Measurements from ENCODE around the gene IRF3.

The IRF3 gene

GRCh38 chr19:49684983-49685553 lies 19.4 kb upstream of the IRF3 start:
- no peaks in the 10 kb centered on the region for H3K9me3 ChIP-seq (ENCODE audit: control insufficient read depth, insufficient read depth, low read length)
- no peaks in the 10 kb centered on the region for H3K27me3 ChIP-seq (ENCODE audit: control insufficient read depth, insufficient read depth, low read length)
- no peak overlapping the region for H3K9ac ChIP-seq (ENCODE audit: low read depth, low read length)
- peaks cover 9% of the 10 kb centered on the region for H3K4me1 ChIP-seq (ENCODE audit: control insufficient read depth, insufficient read depth, low read length)
- peaks cover 59% of the 10 kb centered on the region for H3K36me3 ChIP-seq (ENCODE audit: control insufficient read depth, insufficient read depth, low read length)
- no peak overlapping the region for H3K4me3 ChIP-seq (ENCODE audit: low read depth, low read length)

- H3K9me3 ChIP-seq (ENCODE audit: control insufficient read depth, insufficient read depth, low read length): no peaks in the 10 kb centered on the region
- H3K4me1 ChIP-seq (ENCODE audit: control insufficient read depth, insufficient read depth, low read length): peaks cover 10% of the 10 kb centered on the region
- peaks cover 59% of the 10 kb centered on the region for H3K36me3 ChIP-seq (ENCODE audit: control insufficient read depth, insufficient read depth, low read length)
- H3K27me3 ChIP-seq (ENCODE audit: control insufficient read depth, insufficient read depth, low read length): no peaks in the 10 kb centered on the region
- no peak overlapping the region for H3K4me3 ChIP-seq (ENCODE audit: low read depth, low read length)
- no peak overlapping the region for H3K9ac ChIP-seq (ENCODE audit: low read depth, low read length)
Measured at GRCh38 chr19:49684251-49684982, 18.8 kb upstream of the IRF3 start.

GRCh38 chr19:49683814-49684250 lies 18.2 kb upstream of the IRF3 start:
- peaks cover 59% of the 10 kb centered on the region for H3K36me3 ChIP-seq (ENCODE audit: control insufficient read depth, insufficient read depth, low read length)
- H3K4me1 ChIP-seq (ENCODE audit: control insufficient read depth, insufficient read depth, low read length): peaks cover 7% of the 10 kb centered on the region
- no peak overlapping the region for H3K4me3 ChIP-seq (ENCODE audit: low read depth, low read length)
- no peak overlapping the region for H3K9ac ChIP-seq (ENCODE audit: low read depth, low read length)
- no peaks in the 10 kb centered on the region for H3K27me3 ChIP-seq (ENCODE audit: control insufficient read depth, insufficient read depth, low read length)
- no peaks in the 10 kb centered on the region for H3K9me3 ChIP-seq (ENCODE audit: control insufficient read depth, insufficient read depth, low read length)

- Histone ChIP-seq H3K4me3 (ENCODE audit: low read depth, low read length) (no peak overlapping the region), H3K9ac (ENCODE audit: low read depth, low read length) (no peak overlapping the region), H3K27me3 (ENCODE audit: control insufficient read depth, insufficient read depth, low read length) (no peaks in the 10 kb centered on the region), H3K4me1 (ENCODE audit: control insufficient read depth, insufficient read depth, low read length) (peaks cover 7% of the 10 kb centered on the region), H3K9me3 (ENCODE audit: control insufficient read depth, insufficient read depth, low read length) (no peaks in the 10 kb centered on the region), H3K36me3 (ENCODE audit: control insufficient read depth, insufficient read depth, low read length) (peaks cover 53% of the 10 kb centered on the region)
Measured at GRCh38 chr19:49682274-49682673, 16.6 kb upstream of the IRF3 start.

GRCh38 chr19:49681830-49682229 lies 16.2 kb upstream of the IRF3 start:
- Histone ChIP-seq H3K4me1 (ENCODE audit: control insufficient read depth, insufficient read depth, low read length) (peaks cover 7% of the 10 kb centered on the region), H3K9ac (ENCODE audit: low read depth, low read length) (no peak overlapping the region), H3K36me3 (ENCODE audit: control insufficient read depth, insufficient read depth, low read length) (peaks cover 51% of the 10 kb centered on the region), H3K9me3 (ENCODE audit: control insufficient read depth, insufficient read depth, low read length) (no peaks in the 10 kb centered on the region), H3K27me3 (ENCODE audit: control insufficient read depth, insufficient read depth, low read length) (no peaks in the 10 kb centered on the region), H3K4me3 (ENCODE audit: low read depth, low read length) (no peak overlapping the region)

- Histone ChIP-seq H3K4me1 (ENCODE audit: control insufficient read depth, insufficient read depth, low read length) (peaks cover 7% of the 10 kb centered on the region), H3K9me3 (ENCODE audit: control insufficient read depth, insufficient read depth, low read length) (no peaks in the 10 kb centered on the region), H3K27me3 (ENCODE audit: control insufficient read depth, insufficient read depth, low read length) (no peaks in the 10 kb centered on the region), H3K36me3 (ENCODE audit: control insufficient read depth, insufficient read depth, low read length) (peaks cover 42% of the 10 kb centered on the region), H3K9ac (ENCODE audit: low read depth, low read length) (no peak overlapping the region), H3K4me3 (ENCODE audit: low read depth, low read length) (peak overlapping the region; percentile 16)
Measured at GRCh38 chr19:49680421-49681351, 15.0 kb upstream of the IRF3 start.

- H3K9ac ChIP-seq (ENCODE audit: low read depth, low read length): no peak overlapping the region
- peaks cover 7% of the 10 kb centered on the region for H3K4me1 ChIP-seq (ENCODE audit: control insufficient read depth, insufficient read depth, low read length)
- H3K4me3 ChIP-seq (ENCODE audit: low read depth, low read length): peak overlapping the region; percentile 16
- H3K9me3 ChIP-seq (ENCODE audit: control insufficient read depth, insufficient read depth, low read length): no peaks in the 10 kb centered on the region
- H3K27me3 ChIP-seq (ENCODE audit: control insufficient read depth, insufficient read depth, low read length): no peaks in the 10 kb centered on the region
- H3K36me3 ChIP-seq (ENCODE audit: control insufficient read depth, insufficient read depth, low read length): peaks cover 34% of the 10 kb centered on the region
Measured at GRCh38 chr19:49679771-49680413, 14.2 kb upstream of the IRF3 start.

GRCh38 chr19:49678985-49679770 lies 13.5 kb upstream of the IRF3 start:
- Histone ChIP-seq H3K9me3 (ENCODE audit: control insufficient read depth, insufficient read depth, low read length) (no peaks in the 10 kb centered on the region), H3K36me3 (ENCODE audit: control insufficient read depth, insufficient read depth, low read length) (peaks cover 30% of the 10 kb centered on the region), H3K9ac (ENCODE audit: low read depth, low read length) (no peak overlapping the region), H3K4me1 (ENCODE audit: control insufficient read depth, insufficient read depth, low read length) (peaks cover 7% of the 10 kb centered on the region), H3K4me3 (ENCODE audit: low read depth, low read length) (no peak overlapping the region), H3K27me3 (ENCODE audit: control insufficient read depth, insufficient read depth, low read length) (no peaks in the 10 kb centered on the region)

- H3K4me3 ChIP-seq (ENCODE audit: low read depth, low read length): peak overlapping the region; percentile 98
- H3K27me3 ChIP-seq (ENCODE audit: control insufficient read depth, insufficient read depth, low read length): no peaks in the 10 kb centered on the region
- peak overlapping the region; percentile 100 for H3K9ac ChIP-seq (ENCODE audit: low read depth, low read length)
- H3K4me1 ChIP-seq (ENCODE audit: control insufficient read depth, insufficient read depth, low read length): peaks cover 7% of the 10 kb centered on the region
- no peaks in the 10 kb centered on the region for H3K9me3 ChIP-seq (ENCODE audit: control insufficient read depth, insufficient read depth, low read length)
- H3K36me3 ChIP-seq (ENCODE audit: control insufficient read depth, insufficient read depth, low read length): peaks cover 26% of the 10 kb centered on the region
Measured at GRCh38 chr19:49677901-49678674, 12.4 kb upstream of the IRF3 start.

GRCh38 chr19:49677231-49677900 lies 11.7 kb upstream of the IRF3 start, which contains the start of gene PRMT1:
Gene PRMT1, plus strand, starts transcription at chr19:49677271. Its CDS starts 10 bp downstream, at chr19:49677281.
- Histone ChIP-seq H3K9ac (ENCODE audit: low read depth, low read length) (peak within 1 kb of the TSS; percentile 100), H3K4me3 (ENCODE audit: low read depth, low read length) (peak within 1 kb of the TSS; percentile 98), H3K9me3 (ENCODE audit: control insufficient read depth, insufficient read depth, low read length) (no peaks in the 10 kb centered on the region), H3K27me3 (ENCODE audit: control insufficient read depth, insufficient read depth, low read length) (no peaks in the 10 kb centered on the region), H3K36me3 (ENCODE audit: control insufficient read depth, insufficient read depth, low read length) (peaks cover 21% of the 10 kb centered on the region), H3K4me1 (ENCODE audit: control insufficient read depth, insufficient read depth, low read length) (peaks cover 7% of the 10 kb centered on the region)
